H9 (cell line): Measurements from ENCODE around the gene SAA4. TPM values are rescaled to one million over a fixed set of nuclear protein-coding genes. Genes with fewer than 3 reads are reported as not detected.

Experiments used
- DNase-seq: peaks from one replicate; pipeline ENCODE4 v3.0.0-alpha.2; 2017
- H2AFZ ChIP-seq: one replicate; pipeline ENCODE4 v1.6.1; 2013; ENCODE audit warnings: mild to moderate bottlenecking, low read length, control low read depth, moderate library complexity
- H2AK5ac ChIP-seq: 2 replicates; pipeline ENCODE4 v1.6.1; 2013; ENCODE audit warnings: low read length, control low read depth, mixed read lengths; ENCODE audit not compliant: insufficient read length
- H2BK120ac ChIP-seq: one replicate; pipeline ENCODE4 v1.6.1; 2013; ENCODE audit warnings: low read depth, mild to moderate bottlenecking, low read length, control low read depth, inconsistent platforms; ENCODE audit not compliant: poor library complexity, severe bottlenecking
- H2BK12ac ChIP-seq: 2 replicates; pipeline ENCODE4 v1.6.1; 2013; ENCODE audit warnings: low read length, control low read depth, mixed read lengths, low read depth; ENCODE audit not compliant: insufficient read length
- H2BK15ac ChIP-seq: 2 replicates; pipeline ENCODE4 v1.6.1; 2013; ENCODE audit warnings: low read depth, low read length, control low read depth
- H2BK20ac ChIP-seq: one replicate; pipeline ENCODE4 v1.6.1; 2013; ENCODE audit warnings: low read depth, mild to moderate bottlenecking, low read length, control low read depth, inconsistent platforms; ENCODE audit not compliant: poor library complexity, severe bottlenecking
- H2BK5ac ChIP-seq: 2 replicates; pipeline ENCODE4 v1.6.1; 2013; ENCODE audit warnings: low read length, control low read depth, mixed read lengths; ENCODE audit not compliant: insufficient read length
- H3K14ac ChIP-seq: 2 replicates; pipeline ENCODE4 v1.6.1; 2013; ENCODE audit warnings: low read length, control low read depth; ENCODE audit not compliant: insufficient read depth
- H3K18ac ChIP-seq: 2 replicates; pipeline ENCODE4 v1.6.1; 2013; ENCODE audit warnings: low read depth, mild to moderate bottlenecking, mixed read lengths, low read length, control low read depth; ENCODE audit not compliant: insufficient read length
- H3K23ac ChIP-seq: 2 replicates; pipeline ENCODE4 v1.6.1; 2013; ENCODE audit warnings: low read length, control low read depth, mixed read lengths, low read depth; ENCODE audit not compliant: insufficient read length
- H3K23me2 ChIP-seq: 2 replicates; pipeline ENCODE4 v1.6.1; 2013; ENCODE audit warnings: low read depth, mild to moderate bottlenecking, mixed read lengths, low read length, control low read depth; ENCODE audit not compliant: insufficient read length, poor library complexity, severe bottlenecking
- H3K27ac ChIP-seq: 2 replicates; pipeline ENCODE4 v1.5.1; 2013; ENCODE audit warnings: low read length, control low read depth, mixed read lengths, low read depth; ENCODE audit not compliant: insufficient read length
- H3K27me3 ChIP-seq: 2 replicates; pipeline ENCODE4 v1.6.1; 2013; ENCODE audit warnings: low read length, control low read depth, inconsistent platforms; ENCODE audit not compliant: insufficient read depth
- H3K4ac ChIP-seq: 2 replicates; pipeline ENCODE4 v1.6.1; 2013; ENCODE audit warnings: low read depth, mild to moderate bottlenecking, control low read depth, inconsistent platforms, low read length, moderate library complexity
- H3K4me1 ChIP-seq: 2 replicates; pipeline ENCODE4 v1.6.1; 2013; ENCODE audit warnings: low read length, control low read depth, inconsistent platforms; ENCODE audit not compliant: insufficient read depth
- H3K4me2 ChIP-seq: 2 replicates; pipeline ENCODE4 v1.6.1; 2013; ENCODE audit warnings: low read length, control low read depth, mixed read lengths; ENCODE audit not compliant: insufficient read length, insufficient read depth
- H3K56ac ChIP-seq: 2 replicates; pipeline ENCODE4 v1.6.1; 2013; ENCODE audit warnings: low read depth, mild to moderate bottlenecking, mixed read lengths, low read length, control low read depth; ENCODE audit not compliant: insufficient read length
- H3K79me1 ChIP-seq: 2 replicates; pipeline ENCODE4 v1.6.1; 2013; ENCODE audit warnings: low read depth, mild to moderate bottlenecking, moderate library complexity, low read length, control low read depth, inconsistent platforms; ENCODE audit not compliant: insufficient read depth, poor library complexity, severe bottlenecking
- H3K79me2 ChIP-seq: 2 replicates; pipeline ENCODE4 v1.6.1; 2013; ENCODE audit warnings: low read length, control low read depth, inconsistent platforms; ENCODE audit not compliant: insufficient read depth
- H3K9ac ChIP-seq: 2 replicates; pipeline ENCODE4 v1.6.1; 2013; ENCODE audit warnings: low read length, control low read depth, mixed read lengths; ENCODE audit not compliant: insufficient read length; ENCODE audit errors: extremely low read depth
- H3K9me3 ChIP-seq: one replicate; pipeline ENCODE4 v1.6.1; 2013; ENCODE audit warnings: low read depth, low read length, inconsistent platforms; ENCODE audit not compliant: control insufficient read depth
- H3T11ph ChIP-seq: one replicate; pipeline ENCODE4 v1.6.1; 2013; ENCODE audit warnings: mild to moderate bottlenecking, low read length, control low read depth, inconsistent platforms
- H4K20me1 ChIP-seq: one replicate; pipeline ENCODE4 v1.6.1; 2013; ENCODE audit not compliant: control insufficient read depth, insufficient read length, insufficient read depth
- H4K5ac ChIP-seq: 2 replicates; pipeline ENCODE4 v1.6.1; 2013; ENCODE audit warnings: low read depth, mild to moderate bottlenecking, mixed read lengths, low read length, control low read depth; ENCODE audit not compliant: insufficient read length
- H4K8ac ChIP-seq: replicated peaks from 2 replicates; pipeline ENCODE4 v1.6.1; 2013; ENCODE audit warnings: low read length, control low read depth, mixed read lengths, low read depth; ENCODE audit not compliant: insufficient read length
- H4K91ac ChIP-seq: 2 replicates; pipeline ENCODE4 v1.6.1; 2013; ENCODE audit warnings: low read depth, mild to moderate bottlenecking, moderate library complexity, mixed read lengths, low read length, control low read depth; ENCODE audit not compliant: insufficient read length
- H3K27ac Mint-ChIP-seq, 3 experiments: 2 replicates in 2 of 3; 3 replicates in 1 of 3; pipeline ENCODE4 v1.8.0; 2020 to 2021; ENCODE audit warnings: mixed read lengths in 3 of 3, mild to moderate bottlenecking in 1 of 3, moderate library complexity in 1 of 3
- H3K27me3 Mint-ChIP-seq: 2 replicates; pipeline ENCODE4 v1.8.0; 2021; ENCODE audit warnings: low read depth, mild to moderate bottlenecking, moderate library complexity, mixed read lengths
- H3K36me3 Mint-ChIP-seq, 3 experiments: 2 replicates in 2 of 3; 3 replicates in 1 of 3; pipeline ENCODE4 v1.8.0; 2020 to 2021; ENCODE audit warnings: low read depth in 3 of 3, mixed read lengths in 3 of 3; ENCODE audit not compliant: insufficient read depth in 1 of 3
- H3K4me1 Mint-ChIP-seq, 2 experiments: 2 replicates each; pipeline ENCODE4 v1.8.0; 2020; ENCODE audit warnings: mixed read lengths in 2 of 2
- H3K4me3 Mint-ChIP-seq, 2 experiments: 2 replicates in 1 of 2; 3 replicates in 1 of 2; pipeline ENCODE4 v1.8.0; 2020 to 2021; ENCODE audit warnings: mild to moderate bottlenecking in 2 of 2, mixed read lengths in 2 of 2, moderate library complexity in 1 of 2
- H3K9me3 Mint-ChIP-seq, 2 experiments: 2 replicates in 1 of 2; 3 replicates in 1 of 2; pipeline ENCODE4 v1.8.0; 2020; ENCODE audit warnings: mild to moderate bottlenecking in 2 of 2, mixed read lengths in 2 of 2, moderate library complexity in 1 of 2
- CTCF ChIP-seq: fragments of 200-600 bp; sonication (generic); conservative IDR thresholded peaks from 3 replicates; pipeline ENCODE4 v1.8.0; 2021; ENCODE audit warnings: antibody characterized with exemption, mild to moderate bottlenecking
- WGBS: extraction: QIAGEN DNeasy Blood & Tissue Kit; methylation state at CpG from one replicate; pipeline ENCODE4 v1.1.7; 2013; ENCODE audit warnings: missing lambda C conversion rate, low lambda C conversion rate, mixed read lengths; ENCODE audit not compliant: insufficient read length; ENCODE audit errors: extremely low coverage; 5-methylcytosine and 5-hydroxymethylcytosine counted together
- total RNA-seq: library from RNA; stranded (reverse); gene quantifications from 2 replicates; pipeline ENCODE4 v1.2.1, GENCODE V29; 2021

SAA4 gene
- total RNA-seq, 1 experiment from 2014 or later: not detected

DNA sequence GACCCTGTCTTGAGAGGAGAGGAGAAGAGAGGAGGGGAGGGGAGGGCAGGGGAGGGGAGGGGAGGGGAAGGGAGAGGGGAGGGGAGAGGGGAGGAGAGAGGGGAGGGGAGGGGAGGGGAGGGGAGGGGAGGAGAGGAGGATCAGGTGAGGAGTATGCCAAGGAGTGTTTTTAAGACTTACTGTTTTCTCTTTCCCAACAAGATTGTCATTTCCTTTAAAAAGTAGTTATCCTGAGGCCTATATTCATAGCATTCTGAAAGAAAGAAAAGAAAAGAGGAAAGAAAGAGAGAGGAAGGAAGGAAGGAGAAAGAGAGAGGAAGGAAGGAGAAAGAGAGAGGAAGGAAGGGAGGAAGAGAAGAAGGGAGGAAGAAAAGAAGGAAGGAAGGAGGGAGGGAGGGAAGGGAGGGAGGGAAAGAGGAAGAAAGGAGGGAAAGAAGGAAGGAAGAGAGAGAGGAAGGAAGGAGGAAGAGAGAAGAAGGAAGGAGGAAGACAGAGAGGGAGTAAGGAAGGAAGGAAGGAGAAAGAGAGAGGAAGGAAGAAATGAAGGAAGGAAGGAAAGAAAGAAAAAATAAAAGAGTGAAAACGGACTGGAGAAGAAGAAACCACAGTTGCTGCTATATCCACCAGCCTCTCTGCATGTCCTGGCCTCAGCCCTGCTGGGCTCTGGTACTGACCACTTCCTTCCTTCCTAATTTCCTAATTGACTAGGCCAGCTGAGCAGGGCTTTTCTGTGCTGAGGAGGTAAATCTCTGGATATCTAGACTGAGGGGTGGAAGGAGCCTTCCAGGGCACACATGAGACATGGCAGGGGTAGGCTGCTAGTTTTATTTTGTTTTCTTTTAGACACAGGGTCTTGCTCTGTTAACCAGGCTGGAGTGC, 28.3 kb upstream of the SAA4 start:
- WGBS: no CpG with 5 or more reads among the region's 1 CpG
- Histone ChIP-seq H2BK5ac (no peak overlapping the region), H3K9ac (no peak overlapping the region), H3K27ac (no peak overlapping the region), H2BK12ac (no peak overlapping the region), H3K79me1 (no peaks in the 10 kb centered on the region), H3K56ac (no peak overlapping the region), H4K5ac (no peak overlapping the region), H3K18ac (no peak overlapping the region), H3K27me3 (no peaks in the 10 kb centered on the region), H2BK20ac (no peak overlapping the region), H3K4me2 (no peak overlapping the region), H3T11ph (no peak overlapping the region), H3K23ac (no peak overlapping the region), H3K9me3 (no peaks in the 10 kb centered on the region), H4K8ac (no peak overlapping the region), H4K20me1 (no peaks in the 10 kb centered on the region), H3K14ac (no peak overlapping the region), H4K91ac (no peak overlapping the region), H2BK120ac (no peak overlapping the region), H3K4me1 (no peaks in the 10 kb centered on the region), H3K4ac (no peak overlapping the region), H2BK15ac (no peak overlapping the region), H2AFZ (no peak overlapping the region), H3K79me2 (no peaks in the 10 kb centered on the region), H2AK5ac (no peak overlapping the region), H3K23me2 (no peaks in the 10 kb centered on the region)
- Mint-ChIP-seq H3K4me3 (no peak overlapping the region), H3K4me1 (peaks cover 2 to 7% of the 10 kb centered on the region in 2 experiments), H3K9me3 (no peaks in the 10 kb centered on the region), H3K27me3 (no peaks in the 10 kb centered on the region; the same call in 1 of the 2 replicates), H3K27ac (peak overlapping the region in 1 of 3 experiments; percentile 28; a peak in 1 of 7 replicates), H3K36me3 (no peaks in the 10 kb centered on the region; a peak in 1 of 7 replicates)
- TF ChIP-seq CTCF: no peak
- no peak for DNase-seq
